ENCODE measurements around the gene CDK11B. TPM values are rescaled to one million over a fixed set of nuclear protein-coding genes. Genes with fewer than 3 reads are reported as not detected.

Gene CDK11B
- total RNA-seq, 2 donors from 2014 or later: 31.8 to 44.7 TPM

DNA sequence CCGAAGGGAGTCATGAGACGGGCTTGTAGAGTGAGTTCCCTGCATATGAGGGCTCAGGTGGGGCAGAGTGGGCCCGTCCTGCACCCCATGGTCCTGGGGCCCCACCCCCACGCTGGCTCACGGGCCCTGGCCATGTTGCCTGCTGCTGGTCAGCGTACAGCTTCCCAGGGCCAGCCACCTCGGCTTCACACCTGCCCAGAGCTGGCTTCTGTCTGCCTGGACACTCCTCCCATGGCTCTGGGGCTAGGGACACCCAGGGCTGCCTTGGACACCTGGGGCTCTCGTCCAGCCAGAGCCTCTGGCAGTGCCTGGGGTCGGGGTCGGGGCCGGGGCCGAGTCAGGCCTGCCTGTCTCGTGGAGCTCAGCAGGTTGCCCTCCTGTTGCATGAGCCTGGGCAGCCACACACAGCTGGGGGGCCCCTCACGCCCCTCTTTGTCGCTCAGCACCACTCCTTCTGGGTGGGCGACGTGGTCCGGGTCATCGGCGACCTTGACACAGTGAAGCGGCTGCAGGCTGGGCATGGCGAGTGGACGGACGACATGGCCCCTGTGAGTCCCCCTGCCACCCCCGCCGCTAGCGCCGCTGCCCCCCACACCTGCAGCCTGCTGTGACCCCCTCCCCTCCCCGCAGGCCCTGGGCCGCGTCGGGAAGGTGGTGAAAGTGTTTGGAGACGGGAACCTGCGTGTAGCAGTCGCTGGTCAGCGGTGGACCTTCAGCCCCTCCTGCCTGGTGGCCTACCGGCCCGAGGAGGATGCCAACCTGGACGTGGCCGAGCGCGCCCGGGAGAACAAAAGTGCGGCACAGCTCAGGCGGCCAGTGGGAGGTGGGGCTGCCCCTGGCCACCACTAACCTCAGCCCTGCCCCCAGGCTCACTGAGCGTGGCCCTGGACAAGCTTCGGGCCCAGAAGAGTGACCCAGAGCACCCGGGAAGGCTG is 32.3 kb downstream of the CDK11B start:
- Histone ChIP-seq H3K4me3 (no peak overlapping the region), H3K27ac (peak overlapping the region; percentile 72), H3K9me3 (no peaks in the 10 kb centered on the region), H3K9ac (ENCODE audit: low read depth in 2 of 2, low read length in 2 of 2) (peak overlapping the region; percentile 43 to 51), H3K36me3 (no peaks in the 10 kb centered on the region), H3K27me3 (peaks cover 11% of the 10 kb centered on the region), H3K4me1 (peaks cover 5% of the 10 kb centered on the region)
- DNase-seq: no peak
- TF ChIP-seq, protein P1, sequence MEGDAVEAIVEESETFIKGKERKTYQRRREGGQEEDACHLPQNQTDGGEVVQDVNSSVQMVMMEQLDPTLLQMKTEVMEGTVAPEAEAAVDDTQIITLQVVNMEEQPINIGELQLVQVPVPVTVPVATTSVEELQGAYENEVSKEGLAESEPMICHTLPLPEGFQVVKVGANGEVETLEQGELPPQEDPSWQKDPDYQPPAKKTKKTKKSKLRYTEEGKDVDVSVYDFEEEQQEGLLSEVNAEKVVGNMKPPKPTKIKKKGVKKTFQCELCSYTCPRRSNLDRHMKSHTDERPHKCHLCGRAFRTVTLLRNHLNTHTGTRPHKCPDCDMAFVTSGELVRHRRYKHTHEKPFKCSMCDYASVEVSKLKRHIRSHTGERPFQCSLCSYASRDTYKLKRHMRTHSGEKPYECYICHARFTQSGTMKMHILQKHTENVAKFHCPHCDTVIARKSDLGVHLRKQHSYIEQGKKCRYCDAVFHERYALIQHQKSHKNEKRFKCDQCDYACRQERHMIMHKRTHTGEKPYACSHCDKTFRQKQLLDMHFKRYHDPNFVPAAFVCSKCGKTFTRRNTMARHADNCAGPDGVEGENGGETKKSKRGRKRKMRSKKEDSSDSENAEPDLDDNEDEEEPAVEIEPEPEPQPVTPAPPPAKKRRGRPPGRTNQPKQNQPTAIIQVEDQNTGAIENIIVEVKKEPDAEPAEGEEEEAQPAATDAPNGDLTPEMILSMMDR (IDR thresholded peaks at IDR 0.05): no peak
- intact Hi-C loops (cut with DNase I): no loop called here

DNA sequence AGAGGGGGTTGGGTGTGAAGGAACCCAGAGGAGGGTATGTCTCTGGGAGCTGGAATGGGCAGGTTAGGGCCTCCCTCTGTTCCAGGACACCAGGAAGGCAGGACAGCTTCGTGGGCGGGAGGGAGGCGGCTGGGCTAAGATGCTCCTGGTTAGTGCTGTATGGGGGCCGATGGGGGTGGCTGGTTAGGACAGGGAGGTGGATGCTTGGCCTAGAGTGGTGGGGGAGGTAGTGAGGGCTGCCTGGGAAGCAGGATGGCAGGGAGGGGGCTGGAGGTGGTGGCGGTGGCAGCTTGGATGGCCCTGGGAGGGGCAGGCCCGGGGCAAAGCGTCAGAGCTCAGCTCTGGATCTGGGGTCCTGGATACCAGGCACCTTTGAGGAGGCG is 33.0 kb downstream of the CDK11B start:
- DNase-seq: no peak
- H3K4me1 ChIP-seq: peaks cover 5% of the 10 kb centered on the region
- intact Hi-C loops (cut with DNase I): no loop called here
- H3K27ac ChIP-seq: no peak overlapping the region
- TF ChIP-seq, protein P1 (IDR thresholded peaks at IDR 0.05): no peak
- H3K36me3 ChIP-seq: no peaks in the 10 kb centered on the region
- no peak overlapping the region for H3K9ac ChIP-seq (ENCODE audit: low read depth in 2 of 2, low read length in 2 of 2)
- H3K27me3 ChIP-seq: peaks cover 5% of the 10 kb centered on the region
- no peaks in the 10 kb centered on the region for H3K9me3 ChIP-seq
- H3K4me3 ChIP-seq: no peak overlapping the region

DNA sequence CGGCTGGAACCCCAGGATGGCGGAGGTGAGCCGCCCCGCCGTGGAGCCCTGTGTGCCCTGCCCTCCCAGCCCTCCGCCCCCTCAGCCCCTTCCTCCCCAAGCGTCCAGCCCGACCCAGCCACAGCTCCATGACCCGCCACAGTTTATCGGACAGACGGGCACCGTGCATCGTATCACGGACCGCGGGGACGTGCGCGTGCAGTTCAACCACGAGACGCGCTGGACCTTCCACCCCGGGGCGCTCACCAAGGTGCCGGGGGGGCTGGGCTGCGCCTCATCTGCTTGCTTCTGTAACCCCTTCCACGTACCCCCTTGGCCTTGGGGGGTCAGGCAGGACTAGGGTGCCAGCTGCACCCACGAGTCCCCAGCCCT is 33.4 kb downstream of the CDK11B start:
- H3K36me3 ChIP-seq: no peaks in the 10 kb centered on the region

DNA sequence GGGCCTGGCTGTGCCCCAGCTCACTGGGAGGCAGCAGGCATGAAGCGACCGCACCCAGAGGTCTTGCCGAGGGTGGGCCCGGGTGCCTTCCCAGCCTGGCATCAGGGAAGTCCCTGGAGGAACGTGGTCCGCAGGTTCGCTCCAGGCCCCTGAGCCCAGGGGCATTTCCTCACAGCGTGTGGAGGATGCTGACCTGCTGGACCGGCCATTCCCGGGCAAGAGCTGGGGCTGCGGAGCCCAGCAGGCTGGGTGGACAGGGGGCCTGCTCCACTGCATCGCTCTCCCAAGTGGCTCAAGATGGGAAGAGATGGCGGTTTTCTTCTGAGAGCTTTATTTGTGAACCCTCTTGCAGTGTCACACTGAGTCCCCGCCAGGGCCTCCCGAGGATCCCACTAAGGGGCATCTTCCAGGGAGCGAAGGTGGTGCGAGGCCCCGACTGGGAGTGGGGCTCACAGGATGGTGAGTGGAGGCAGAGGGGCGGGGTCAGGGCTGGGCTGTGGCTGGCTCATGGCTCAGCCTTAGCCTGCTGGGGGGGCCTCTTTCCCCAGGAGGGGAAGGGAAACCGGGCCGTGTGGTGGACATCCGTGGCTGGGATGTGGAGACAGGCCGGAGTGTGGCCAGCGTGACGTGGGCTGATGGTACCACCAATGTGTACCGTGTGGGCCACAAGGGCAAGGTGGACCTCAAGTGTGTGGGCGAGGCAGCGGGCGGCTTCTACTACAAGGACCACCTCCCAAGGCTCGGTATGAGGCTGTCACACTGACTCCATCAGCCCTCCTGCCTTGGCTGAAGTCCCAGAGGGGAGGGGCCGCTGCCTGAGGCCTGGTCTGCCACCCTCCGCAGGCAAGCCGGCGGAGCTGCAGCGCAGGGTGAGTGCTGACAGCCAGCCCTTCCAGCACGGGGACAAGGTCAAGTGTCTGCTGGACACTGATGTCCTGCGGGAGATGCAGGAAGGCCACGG is 34.1 kb downstream of the CDK11B start:
- H3K4me1 ChIP-seq: peaks cover 5% of the 10 kb centered on the region

More for the DNA sequence above, 33.4 kb downstream of the CDK11B start:
- no peak overlapping the region for H3K4me3 ChIP-seq
- H3K27me3 ChIP-seq: peaks cover under 1% of the 10 kb centered on the region
- TF ChIP-seq, protein P1 (IDR thresholded peaks at IDR 0.05): no peak
- no peak overlapping the region for H3K27ac ChIP-seq
- peaks cover 5% of the 10 kb centered on the region for H3K4me1 ChIP-seq
- intact Hi-C loops (cut with DNase I): no loop called here
- DNase-seq: no peak
- no peak overlapping the region for H3K9ac ChIP-seq (ENCODE audit: low read depth in 2 of 2, low read length in 2 of 2)
- no peaks in the 10 kb centered on the region for H3K9me3 ChIP-seq

More for the DNA sequence above, 34.1 kb downstream of the CDK11B start:
- Histone ChIP-seq H3K9me3 (no peaks in the 10 kb centered on the region), H3K27ac (no peak overlapping the region), H3K9ac (ENCODE audit: low read depth in 2 of 2, low read length in 2 of 2) (no peak overlapping the region), H3K27me3 (no peaks in the 10 kb centered on the region), H3K4me3 (no peak overlapping the region), H3K36me3 (no peaks in the 10 kb centered on the region)
- intact Hi-C loops (cut with DNase I): no loop called here
- no peak for DNase-seq
- TF ChIP-seq, protein P1 (IDR thresholded peaks at IDR 0.05): no peak

Measured in colonic mucosa (tissue), 4 donors.